HepG2 (cell line): Measurements from ENCODE around the gene ALB. TPM values are rescaled to one million over a fixed set of nuclear protein-coding genes. Genes with fewer than 3 reads are reported as not detected.

ENCODE experiments used
- ARHGAP35 ChIP-seq: sonication (generic); formaldehyde crosslinking; IDR thresholded peaks from 2 replicates; pipeline ENCODE4 v1.9.0; 2022; ENCODE audit warnings: mild to moderate bottlenecking, inconsistent platforms, moderate library complexity, missing genetic modification reagents, borderline replicate concordance
- HIVEP1 ChIP-seq: sonication (generic); formaldehyde crosslinking; IDR thresholded peaks from 2 replicates; pipeline ENCODE4 v1.4.0; 2020; ENCODE audit warnings: mild to moderate bottlenecking, missing genetic modification reagents
- MED8 ChIP-seq: sonication (generic); formaldehyde crosslinking; IDR thresholded peaks from 2 replicates; pipeline ENCODE4 v1.8.1; 2023; ENCODE audit warnings: mild to moderate bottlenecking, missing genetic modification reagents; ENCODE audit not compliant: insufficient replicate concordance
- NONO ChIP-seq, 2 experiments: fragments of 450-650 bp in 1 of 2; sonication (generic) in 1 of 2; formaldehyde crosslinking in 1 of 2; IDR thresholded peaks in 1 of 2; conservative IDR thresholded peaks in 1 of 2; 2 replicates each; pipeline versions ENCODE4 v1.6.1 to v1.8.0; 2017 to 2022; ENCODE audit warnings: mild to moderate bottlenecking in 1 of 2, missing genetic modification reagents in 1 of 2, moderate library complexity in 1 of 2
- PTBP1 ChIP-seq: fragments of 200-400 bp; formaldehyde crosslinking; IDR thresholded peaks from 2 replicates; pipeline ENCODE4 v1.6.1; 2018; ENCODE audit warnings: low read length, low read depth; ENCODE audit not compliant: poor library complexity, severe bottlenecking
- ZKSCAN8 ChIP-seq: IDR thresholded peaks from 2 replicates; pipeline ENCODE4 v1.6.1; 2016; ENCODE audit warnings: borderline replicate concordance, missing genetic modification reagents, missing compliant biosample characterization
- ZNF274 ChIP-seq: sonication (generic); formaldehyde crosslinking; IDR thresholded peaks from 2 replicates; pipeline ENCODE4 v1.5.1; 2020; ENCODE audit warnings: mild to moderate bottlenecking, missing genetic modification reagents
- polyA plus RNA-seq, 8 experiments: library from polyadenylated mRNA; depleted of rRNA in 3 of 8; stranded (reverse) in 7 of 8; unstranded in 1 of 8; fragments of >200 nt; fragmentation: Illumina TruSeq in 4 of 8; extraction: Trizol in 4 of 8; gene quantifications; 2 replicates each; pipeline versions ENCODE4 v1.2.1 to v1.2.3, GENCODE V29; 2011 to 2016; ENCODE audit warnings: low read depth in 4 of 8, missing spikeins in 1 of 8, mixed read lengths in 1 of 8; ENCODE audit not compliant: insufficient read depth in 1 of 8
- total RNA-seq, 5 experiments: library from RNA; depleted of rRNA; stranded (reverse); fragments of >200 nt; fragmentation: Illumina TruSeq; extraction: Trizol; gene quantifications; 2 replicates each; pipeline ENCODE4 v1.2.3, GENCODE V29; 2016; ENCODE audit warnings: low read depth in 1 of 5
- TF ChIP-seq, protein P1 (sequence below): sonication (generic); formaldehyde crosslinking; IDR thresholded peaks from 2 replicates; pipeline ENCODE4 v1.4.0; 2020; ENCODE audit warnings: mild to moderate bottlenecking, missing genetic modification reagents
- TF ChIP-seq, protein P2 (sequence below): IDR thresholded peaks from 2 replicates; pipeline ENCODE4 v1.6.1; 2016; ENCODE audit warnings: low read depth, control low read depth
- TF ChIP-seq, protein P3 (sequence below): sonication (generic); formaldehyde crosslinking; IDR thresholded peaks from 2 replicates; pipeline ENCODE4 v1.8.0; 2022; ENCODE audit warnings: missing genetic modification reagents, mild to moderate bottlenecking, borderline replicate concordance
- TF ChIP-seq, protein P4 (sequence below): sonication (generic); formaldehyde crosslinking; IDR thresholded peaks from 2 replicates; pipeline ENCODE4 v1.4.0; 2020; ENCODE audit warnings: missing genetic modification reagents
- TF ChIP-seq, protein P5 (sequence below): IDR thresholded peaks from 2 replicates; pipeline ENCODE4 v1.6.1; 2016; ENCODE audit warnings: mild to moderate bottlenecking, missing biosample characterization, missing genetic modification reagents
- TF ChIP-seq, protein P6 (sequence below): sonication (generic); formaldehyde crosslinking; IDR thresholded peaks from 2 replicates; pipeline ENCODE4 v1.4.0; 2020; ENCODE audit warnings: missing genetic modification reagents
- TF ChIP-seq, protein P7 (sequence below): sonication (generic); formaldehyde crosslinking; IDR thresholded peaks from 2 replicates; pipeline ENCODE4 v1.4.0; 2020; ENCODE audit warnings: missing genetic modification reagents, borderline replicate concordance

ALB gene
- total and polyA plus RNA-seq, 2 of the 13 experiments (the other 11 are each of a cell fraction or from before 2014, with no cell fraction given), result 22,259 to 22,625 TPM

DNA sequence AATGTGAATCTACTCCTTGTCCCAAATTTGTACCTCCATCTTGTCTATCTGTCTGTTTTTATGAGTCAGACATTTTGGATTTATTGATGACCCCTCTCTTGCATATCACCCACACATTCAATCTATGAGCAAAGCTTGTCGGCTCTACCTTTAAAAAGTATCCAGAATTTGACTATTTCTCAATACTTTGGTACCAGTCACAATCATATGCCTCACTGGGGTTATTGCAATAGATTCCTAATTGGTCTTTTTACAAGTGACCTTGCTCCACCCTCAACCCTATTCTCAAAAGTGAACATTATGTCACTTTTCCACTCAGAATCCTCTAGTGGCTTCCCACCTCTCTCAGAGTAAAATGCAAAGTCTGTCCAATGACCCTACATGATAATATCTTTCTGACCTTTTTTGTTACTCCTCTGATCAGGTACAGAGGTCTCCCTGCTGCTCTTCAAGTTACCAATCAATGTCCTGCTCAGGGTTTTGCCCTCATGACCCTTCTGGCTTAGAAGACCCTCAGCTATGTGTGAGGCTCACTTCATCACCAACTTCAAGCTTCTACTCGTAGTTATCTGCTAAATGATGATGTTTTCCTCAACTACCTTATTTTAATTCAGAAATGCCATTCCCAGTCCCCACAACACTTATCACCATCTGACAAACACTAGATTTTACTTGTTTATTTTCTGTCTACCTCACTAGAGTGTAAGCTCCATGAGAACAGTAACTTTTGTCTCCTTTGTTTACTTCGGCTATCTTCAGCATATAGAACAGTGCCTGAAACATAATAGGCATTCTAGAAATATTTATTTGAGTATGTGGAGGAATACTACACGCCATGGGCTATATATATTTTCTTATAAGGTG is 54.3 kb downstream of the ALB start (continued):
- TF ChIP-seq, protein P1, sequence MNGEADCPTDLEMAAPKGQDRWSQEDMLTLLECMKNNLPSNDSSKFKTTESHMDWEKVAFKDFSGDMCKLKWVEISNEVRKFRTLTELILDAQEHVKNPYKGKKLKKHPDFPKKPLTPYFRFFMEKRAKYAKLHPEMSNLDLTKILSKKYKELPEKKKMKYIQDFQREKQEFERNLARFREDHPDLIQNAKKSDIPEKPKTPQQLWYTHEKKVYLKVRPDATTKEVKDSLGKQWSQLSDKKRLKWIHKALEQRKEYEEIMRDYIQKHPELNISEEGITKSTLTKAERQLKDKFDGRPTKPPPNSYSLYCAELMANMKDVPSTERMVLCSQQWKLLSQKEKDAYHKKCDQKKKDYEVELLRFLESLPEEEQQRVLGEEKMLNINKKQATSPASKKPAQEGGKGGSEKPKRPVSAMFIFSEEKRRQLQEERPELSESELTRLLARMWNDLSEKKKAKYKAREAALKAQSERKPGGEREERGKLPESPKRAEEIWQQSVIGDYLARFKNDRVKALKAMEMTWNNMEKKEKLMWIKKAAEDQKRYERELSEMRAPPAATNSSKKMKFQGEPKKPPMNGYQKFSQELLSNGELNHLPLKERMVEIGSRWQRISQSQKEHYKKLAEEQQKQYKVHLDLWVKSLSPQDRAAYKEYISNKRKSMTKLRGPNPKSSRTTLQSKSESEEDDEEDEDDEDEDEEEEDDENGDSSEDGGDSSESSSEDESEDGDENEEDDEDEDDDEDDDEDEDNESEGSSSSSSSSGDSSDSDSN (CRISPR knock-in tag), result no peak
- TF ChIP-seq ZNF274 (CRISPR knock-in tag) (no peak), MED8 (CRISPR knock-in tag) (peak; percentile 15), PTBP1 (no peak), HIVEP1 (CRISPR knock-in tag) (no peak), NONO (IDR thresholded peaks at IDR 0.05) (no peak), NONO (CRISPR knock-in tag; conservative IDR thresholded peaks at IDR 0.05) (peak; percentile 65; the same call in 1 of the 2 replicates), ZKSCAN8 (CRISPR knock-in tag) (no peak), ARHGAP35 (CRISPR knock-in tag) (no peak)
- TF ChIP-seq, protein P2, sequence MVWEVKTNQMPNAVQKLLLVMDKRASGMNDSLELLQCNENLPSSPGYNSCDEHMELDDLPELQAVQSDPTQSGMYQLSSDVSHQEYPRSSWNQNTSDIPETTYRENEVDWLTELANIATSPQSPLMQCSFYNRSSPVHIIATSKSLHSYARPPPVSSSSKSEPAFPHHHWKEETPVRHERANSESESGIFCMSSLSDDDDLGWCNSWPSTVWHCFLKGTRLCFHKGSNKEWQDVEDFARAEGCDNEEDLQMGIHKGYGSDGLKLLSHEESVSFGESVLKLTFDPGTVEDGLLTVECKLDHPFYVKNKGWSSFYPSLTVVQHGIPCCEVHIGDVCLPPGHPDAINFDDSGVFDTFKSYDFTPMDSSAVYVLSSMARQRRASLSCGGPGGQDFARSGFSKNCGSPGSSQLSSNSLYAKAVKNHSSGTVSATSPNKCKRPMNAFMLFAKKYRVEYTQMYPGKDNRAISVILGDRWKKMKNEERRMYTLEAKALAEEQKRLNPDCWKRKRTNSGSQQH (CRISPR knock-in tag), result no peak
- TF ChIP-seq, protein P3, sequence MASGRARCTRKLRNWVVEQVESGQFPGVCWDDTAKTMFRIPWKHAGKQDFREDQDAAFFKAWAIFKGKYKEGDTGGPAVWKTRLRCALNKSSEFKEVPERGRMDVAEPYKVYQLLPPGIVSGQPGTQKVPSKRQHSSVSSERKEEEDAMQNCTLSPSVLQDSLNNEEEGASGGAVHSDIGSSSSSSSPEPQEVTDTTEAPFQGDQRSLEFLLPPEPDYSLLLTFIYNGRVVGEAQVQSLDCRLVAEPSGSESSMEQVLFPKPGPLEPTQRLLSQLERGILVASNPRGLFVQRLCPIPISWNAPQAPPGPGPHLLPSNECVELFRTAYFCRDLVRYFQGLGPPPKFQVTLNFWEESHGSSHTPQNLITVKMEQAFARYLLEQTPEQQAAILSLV (CRISPR knock-in tag), result no peak
- TF ChIP-seq, protein P4, sequence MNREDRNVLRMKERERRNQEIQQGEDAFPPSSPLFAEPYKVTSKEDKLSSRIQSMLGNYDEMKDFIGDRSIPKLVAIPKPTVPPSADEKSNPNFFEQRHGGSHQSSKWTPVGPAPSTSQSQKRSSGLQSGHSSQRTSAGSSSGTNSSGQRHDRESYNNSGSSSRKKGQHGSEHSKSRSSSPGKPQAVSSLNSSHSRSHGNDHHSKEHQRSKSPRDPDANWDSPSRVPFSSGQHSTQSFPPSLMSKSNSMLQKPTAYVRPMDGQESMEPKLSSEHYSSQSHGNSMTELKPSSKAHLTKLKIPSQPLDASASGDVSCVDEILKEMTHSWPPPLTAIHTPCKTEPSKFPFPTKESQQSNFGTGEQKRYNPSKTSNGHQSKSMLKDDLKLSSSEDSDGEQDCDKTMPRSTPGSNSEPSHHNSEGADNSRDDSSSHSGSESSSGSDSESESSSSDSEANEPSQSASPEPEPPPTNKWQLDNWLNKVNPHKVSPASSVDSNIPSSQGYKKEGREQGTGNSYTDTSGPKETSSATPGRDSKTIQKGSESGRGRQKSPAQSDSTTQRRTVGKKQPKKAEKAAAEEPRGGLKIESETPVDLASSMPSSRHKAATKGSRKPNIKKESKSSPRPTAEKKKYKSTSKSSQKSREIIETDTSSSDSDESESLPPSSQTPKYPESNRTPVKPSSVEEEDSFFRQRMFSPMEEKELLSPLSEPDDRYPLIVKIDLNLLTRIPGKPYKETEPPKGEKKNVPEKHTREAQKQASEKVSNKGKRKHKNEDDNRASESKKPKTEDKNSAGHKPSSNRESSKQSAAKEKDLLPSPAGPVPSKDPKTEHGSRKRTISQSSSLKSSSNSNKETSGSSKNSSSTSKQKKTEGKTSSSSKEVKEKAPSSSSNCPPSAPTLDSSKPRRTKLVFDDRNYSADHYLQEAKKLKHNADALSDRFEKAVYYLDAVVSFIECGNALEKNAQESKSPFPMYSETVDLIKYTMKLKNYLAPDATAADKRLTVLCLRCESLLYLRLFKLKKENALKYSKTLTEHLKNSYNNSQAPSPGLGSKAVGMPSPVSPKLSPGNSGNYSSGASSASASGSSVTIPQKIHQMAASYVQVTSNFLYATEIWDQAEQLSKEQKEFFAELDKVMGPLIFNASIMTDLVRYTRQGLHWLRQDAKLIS (CRISPR knock-in tag), result no peak
- TF ChIP-seq, protein P5, sequence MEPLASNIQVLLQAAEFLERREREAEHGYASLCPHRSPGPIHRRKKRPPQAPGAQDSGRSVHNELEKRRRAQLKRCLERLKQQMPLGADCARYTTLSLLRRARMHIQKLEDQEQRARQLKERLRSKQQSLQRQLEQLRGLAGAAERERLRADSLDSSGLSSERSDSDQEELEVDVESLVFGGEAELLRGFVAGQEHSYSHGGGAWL (CRISPR knock-in tag), result no peak
- TF ChIP-seq, protein P6, sequence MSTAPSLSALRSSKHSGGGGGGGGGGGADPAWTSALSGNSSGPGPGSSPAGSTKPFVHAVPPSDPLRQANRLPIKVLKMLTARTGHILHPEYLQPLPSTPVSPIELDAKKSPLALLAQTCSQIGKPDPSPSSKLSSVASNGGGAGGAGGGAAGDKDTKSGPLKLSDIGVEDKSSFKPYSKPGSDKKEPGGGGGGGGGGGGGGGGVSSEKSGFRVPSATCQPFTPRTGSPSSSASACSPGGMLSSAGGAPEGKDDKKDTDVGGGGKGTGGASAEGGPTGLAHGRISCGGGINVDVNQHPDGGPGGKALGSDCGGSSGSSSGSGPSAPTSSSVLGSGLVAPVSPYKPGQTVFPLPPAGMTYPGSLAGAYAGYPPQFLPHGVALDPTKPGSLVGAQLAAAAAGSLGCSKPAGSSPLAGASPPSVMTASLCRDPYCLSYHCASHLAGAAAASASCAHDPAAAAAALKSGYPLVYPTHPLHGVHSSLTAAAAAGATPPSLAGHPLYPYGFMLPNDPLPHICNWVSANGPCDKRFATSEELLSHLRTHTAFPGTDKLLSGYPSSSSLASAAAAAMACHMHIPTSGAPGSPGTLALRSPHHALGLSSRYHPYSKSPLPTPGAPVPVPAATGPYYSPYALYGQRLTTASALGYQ (CRISPR knock-in tag), result no peak
- TF ChIP-seq, protein P7, sequence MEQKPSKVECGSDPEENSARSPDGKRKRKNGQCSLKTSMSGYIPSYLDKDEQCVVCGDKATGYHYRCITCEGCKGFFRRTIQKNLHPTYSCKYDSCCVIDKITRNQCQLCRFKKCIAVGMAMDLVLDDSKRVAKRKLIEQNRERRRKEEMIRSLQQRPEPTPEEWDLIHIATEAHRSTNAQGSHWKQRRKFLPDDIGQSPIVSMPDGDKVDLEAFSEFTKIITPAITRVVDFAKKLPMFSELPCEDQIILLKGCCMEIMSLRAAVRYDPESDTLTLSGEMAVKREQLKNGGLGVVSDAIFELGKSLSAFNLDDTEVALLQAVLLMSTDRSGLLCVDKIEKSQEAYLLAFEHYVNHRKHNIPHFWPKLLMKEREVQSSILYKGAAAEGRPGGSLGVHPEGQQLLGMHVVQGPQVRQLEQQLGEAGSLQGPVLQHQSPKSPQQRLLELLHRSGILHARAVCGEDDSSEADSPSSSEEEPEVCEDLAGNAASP, result no peak
